ENCODE measurements around the gene PRDM5.

The PRDM5 gene

GRCh38 chr4:120893314-120893713 lies 29.2 kb downstream of the PRDM5 start:
- TF ChIP-seq CTCF (conservative IDR thresholded peaks at IDR 0.05; ENCODE audit: low read depth, low read length) = no peak
- no peak for DNase-seq (ENCODE audit: low read depth)
- no peak overlapping the region for H3K4me3 ChIP-seq (ENCODE audit: low read depth, low read length)

- TF ChIP-seq CTCF (conservative IDR thresholded peaks at IDR 0.05; ENCODE audit: low read depth, low read length) = no peak
- no peak overlapping the region for H3K4me3 ChIP-seq (ENCODE audit: low read depth, low read length)
- no peak for DNase-seq (ENCODE audit: low read depth)
These were observed 36.3 kb downstream of the PRDM5 start for GRCh38 chr4:120886191-120886590.

GRCh38 chr4:120881846-120882245 lies 40.7 kb downstream of the PRDM5 start:
- no peak for TF ChIP-seq CTCF (conservative IDR thresholded peaks at IDR 0.05; ENCODE audit: low read depth, low read length)
- no peak for DNase-seq (ENCODE audit: low read depth)
- no peak overlapping the region for H3K4me3 ChIP-seq (ENCODE audit: low read depth, low read length)

GRCh38 chr4:120881351-120881750 lies 41.2 kb downstream of the PRDM5 start:
- DNase-seq (ENCODE audit: low read depth) = no peak
- H3K4me3 ChIP-seq (ENCODE audit: low read depth, low read length) = no peak overlapping the region
- no peak for TF ChIP-seq CTCF (conservative IDR thresholded peaks at IDR 0.05; ENCODE audit: low read depth, low read length)

GRCh38 chr4:120877021-120877420 lies 45.5 kb downstream of the PRDM5 start:
- no peak for TF ChIP-seq CTCF (conservative IDR thresholded peaks at IDR 0.05; ENCODE audit: low read depth, low read length)
- no peak for DNase-seq (ENCODE audit: low read depth)
- no peak overlapping the region for H3K4me3 ChIP-seq (ENCODE audit: low read depth, low read length)

- TF ChIP-seq CTCF (conservative IDR thresholded peaks at IDR 0.05; ENCODE audit: low read depth, low read length) = no peak
These were observed 47.4 kb downstream of the PRDM5 start for GRCh38 chr4:120874792-120875774.

GRCh38 chr4:120873554-120873953 lies 49.0 kb downstream of the PRDM5 start:
- H3K4me3 ChIP-seq (ENCODE audit: low read depth, low read length) = no peak overlapping the region
- no peak for TF ChIP-seq CTCF (conservative IDR thresholded peaks at IDR 0.05; ENCODE audit: low read depth, low read length)
- DNase-seq (ENCODE audit: low read depth) = no peak

More at GRCh38 chr4:120874792-120875774, 47.4 kb downstream of the PRDM5 start:
- no peak overlapping the region for H3K4me3 ChIP-seq (ENCODE audit: low read depth, low read length)
- no peak for DNase-seq (ENCODE audit: low read depth)
